Measurements from ENCODE around the gene N4BP2L1. TPM values are rescaled to one million over a fixed set of nuclear protein-coding genes. Genes with fewer than 3 reads are reported as not detected.

N4BP2L1 gene
- total RNA-seq, 3 donors from 2014 or later (not counting 1 experiment from before 2014, with no cell fraction given) = 52.1 to 82.9 (median 75.4) TPM

- peak in 1 of 2 donors; percentile 39 for DNase-seq
- intact Hi-C loops (cut with micrococcal nuclease) = loop anchor here (1.0 to 5.0 kb wide), 4 partner anchors 42 to 1114 kb away; partner anchors contain the start of gene N4BP2L2
Measured at GRCh38 chr13:32428581-32429432, 877 bp upstream of the N4BP2L1 start.

GRCh38 chr13:32426990-32427851 lies 709 bp downstream of the N4BP2L1 start:
- H3K27ac ChIP-seq (ENCODE audit: low read length) = peak overlapping the region; percentile 96
- intact Hi-C loops (cut with micrococcal nuclease) = loop anchor here (1.0 to 5.0 kb wide), 4 partner anchors 40 to 310 kb away; partner anchors contain the start of genes BRCA2, PDS5B and ZAR1L
- H3K4me1 ChIP-seq (ENCODE audit: control insufficient read depth, insufficient read depth, low read length) = peaks cover 40% of the 10 kb centered on the region
- H3K4me1 Mint-ChIP-seq = peaks cover 44 to 53% of the 10 kb centered on the region in 2 donors
- H3K4me3 Mint-ChIP-seq = peak overlapping the region; percentile 99
- no peaks in the 10 kb centered on the region for H3K9me3 Mint-ChIP-seq
- peak overlapping the region; percentile 98 to 100 for H3K27ac Mint-ChIP-seq
- DNase-seq = peak; percentile 61 to 78
- H3K9me3 ChIP-seq (ENCODE audit: control insufficient read depth, insufficient read depth, low read length) = no peaks in the 10 kb centered on the region
- H3K36me3 Mint-ChIP-seq = no peaks in the 10 kb centered on the region
- H3K4me3 ChIP-seq (ENCODE audit: low read length) = peak overlapping the region; percentile 51
- no peaks in the 10 kb centered on the region for H3K27me3 ChIP-seq (ENCODE audit: control insufficient read depth, insufficient read depth, low read length)
- TF ChIP-seq CTCF (IDR thresholded peaks at IDR 0.05) = no peak
- no peaks in the 10 kb centered on the region for H3K36me3 ChIP-seq (ENCODE audit: control insufficient read depth, insufficient read depth, low read length)
- under 1% methylated on average over 90 of the region's 90 CpGs for WGBS (ENCODE audit: insufficient coverage)
- peak; percentile 17 to 40 (median 19) for ATAC-seq
- no peaks in the 10 kb centered on the region for H3K27me3 Mint-ChIP-seq (ENCODE audit: low read depth in 2 of 2)

More at GRCh38 chr13:32428581-32429432, 877 bp upstream of the N4BP2L1 start:
- Mint-ChIP-seq H3K9me3 (no peaks in the 10 kb centered on the region), H3K4me3 (peak overlapping the region; percentile 95), H3K27me3 (ENCODE audit: low read depth in 2 of 2) (no peaks in the 10 kb centered on the region), H3K36me3 (no peaks in the 10 kb centered on the region), H3K27ac (peak overlapping the region; percentile 98 to 100), H3K4me1 (peaks cover 34 to 42% of the 10 kb centered on the region in 2 donors)
- Histone ChIP-seq H3K4me1 (ENCODE audit: control insufficient read depth, insufficient read depth, low read length) (peaks cover 40% of the 10 kb centered on the region), H3K27me3 (ENCODE audit: control insufficient read depth, insufficient read depth, low read length) (no peaks in the 10 kb centered on the region), H3K9me3 (ENCODE audit: control insufficient read depth, insufficient read depth, low read length) (no peaks in the 10 kb centered on the region), H3K36me3 (ENCODE audit: control insufficient read depth, insufficient read depth, low read length) (no peaks in the 10 kb centered on the region), H3K27ac (ENCODE audit: low read length) (peak overlapping the region; percentile 96), H3K4me3 (ENCODE audit: low read length) (peak overlapping the region; percentile 51)
- WGBS (ENCODE audit: insufficient coverage) = 18% methylated on average over 7 of the region's 9 CpGs
- TF ChIP-seq CTCF (IDR thresholded peaks at IDR 0.05) = no peak
- ATAC-seq = no peak

GRCh38 chr13:32426191-32426989 lies 1.5 kb downstream of the N4BP2L1 start:
- Histone ChIP-seq H3K9me3 (ENCODE audit: control insufficient read depth, insufficient read depth, low read length) (no peaks in the 10 kb centered on the region), H3K27ac (ENCODE audit: low read length) (peak overlapping the region; percentile 96), H3K27me3 (ENCODE audit: control insufficient read depth, insufficient read depth, low read length) (no peaks in the 10 kb centered on the region), H3K4me3 (ENCODE audit: low read length) (peak overlapping the region; percentile 51), H3K36me3 (ENCODE audit: control insufficient read depth, insufficient read depth, low read length) (peaks cover under 1% of the 10 kb centered on the region), H3K4me1 (ENCODE audit: control insufficient read depth, insufficient read depth, low read length) (peaks cover 40% of the 10 kb centered on the region)
- H3K9me3 Mint-ChIP-seq = no peaks in the 10 kb centered on the region
- ATAC-seq (peak; percentile 53 to 78 (median 54)), DNase-seq (peak; percentile 40 to 81)
- H3K27me3 Mint-ChIP-seq (ENCODE audit: low read depth in 2 of 2) = no peaks in the 10 kb centered on the region
- H3K27ac Mint-ChIP-seq = peak overlapping the region; percentile 98
- H3K4me3 Mint-ChIP-seq = peak overlapping the region; percentile 99
- peaks cover 44 to 54% of the 10 kb centered on the region in 2 donors for H3K4me1 Mint-ChIP-seq
- H3K36me3 Mint-ChIP-seq = no peaks in the 10 kb centered on the region
- intact Hi-C loops (cut with micrococcal nuclease) = loop anchor here (1.0 to 5.0 kb wide), 4 partner anchors 39 to 311 kb away; partner anchors contain the start of genes BRCA2, PDS5B and ZAR1L
- WGBS (ENCODE audit: insufficient coverage) = 20% methylated on average over 19 of the region's 19 CpGs
- TF ChIP-seq CTCF (IDR thresholded peaks at IDR 0.05) = no peak
